SU-DHL-6 (cell line): ENCODE results near the gene TNFRSF17.

Source experiments
- H2AFZ ChIP-seq: fragments of 200-600 bp; sonication (generic); 2 replicates; pipeline ENCODE4 v1.6.1; 2014; ENCODE audit warnings: low read depth, mild to moderate bottlenecking, moderate library complexity, mixed read lengths, antibody characterized with exemption, low read length; ENCODE audit not compliant: severe bottlenecking
- H3F3A ChIP-seq: fragments of 200-600 bp; shearing (Covaris generic); 2 replicates; pipeline ENCODE4 v1.6.0; 2016; ENCODE audit warnings: antibody characterized with exemption, mild to moderate bottlenecking; ENCODE audit not compliant: insufficient read depth
- H3K27ac ChIP-seq: fragments of 200-600 bp; sonication (generic); 2 replicates; pipeline ENCODE4 v1.5.1; 2016; ENCODE audit warnings: low read depth, mild to moderate bottlenecking, low read length, moderate library complexity, mixed read lengths
- H3K27me3 ChIP-seq: fragments of 200-600 bp; sonication (generic), shearing (Covaris generic); 2 replicates; pipeline ENCODE4 v1.6.0; 2014; ENCODE audit warnings: mild to moderate bottlenecking, low read length
- H3K36me3 ChIP-seq: fragments of 200-600 bp; sonication (generic); 2 replicates; pipeline ENCODE4 v1.6.1; 2014; ENCODE audit warnings: mild to moderate bottlenecking, low read length, mixed read lengths
- H3K4me2 ChIP-seq: fragments of 300-600, 200-600 bp; shearing (Covaris generic), sonication (generic); 2 replicates; pipeline ENCODE4 v1.6.0; 2014; ENCODE audit warnings: low read length, low read depth, mild to moderate bottlenecking; ENCODE audit not compliant: poor library complexity, severe bottlenecking
- H3K4me3 ChIP-seq: fragments of 200-600 bp; sonication (generic); 2 replicates; pipeline ENCODE4 v1.5.1; 2014; ENCODE audit warnings: antibody characterized with exemption, low read length, mild to moderate bottlenecking, mixed read lengths; ENCODE audit not compliant: insufficient read depth, poor library complexity, severe bottlenecking
- H3K79me2 ChIP-seq: fragments of 200-600 bp; sonication (generic); 2 replicates; pipeline ENCODE4 v1.6.1; 2014; ENCODE audit warnings: mild to moderate bottlenecking, low read length, moderate library complexity; ENCODE audit not compliant: insufficient read depth
- H3K9ac ChIP-seq: fragments of 200-600 bp; sonication (generic); 2 replicates; pipeline ENCODE4 v1.7.0; 2014; ENCODE audit warnings: mild to moderate bottlenecking, low read length
- H3K9me2 ChIP-seq: fragments of 200-600 bp; sonication (generic); replicated peaks from 2 replicates; pipeline ENCODE4 v1.6.1; 2014; ENCODE audit warnings: low read length; ENCODE audit not compliant: insufficient read depth
- H3K9me3 ChIP-seq: fragments of 200-600 bp; sonication (generic); 2 replicates; pipeline ENCODE4 v1.6.1; 2014; ENCODE audit warnings: low read length, mixed read lengths; ENCODE audit not compliant: insufficient read depth
- H4K20me1 ChIP-seq: fragments of 200-600 bp; sonication (generic); 2 replicates; pipeline ENCODE4 v1.6.1; 2014; ENCODE audit warnings: low read depth, mild to moderate bottlenecking, antibody characterized with exemption, low read length, moderate library complexity, mixed read lengths
- EZH2phosphoT487 ChIP-seq: fragments of 200-600 bp; sonication (generic), shearing (Covaris generic); conservative IDR thresholded peaks from 2 replicates; pipeline ENCODE4 v1.6.1; 2018; ENCODE audit warnings: mild to moderate bottlenecking, antibody characterized with exemption, low read length, moderate library complexity, mixed read lengths
- TF ChIP-seq, protein P1 (sequence below): fragments of 200-600 bp; sonication (generic); IDR thresholded peaks from one replicate; pipeline ENCODE4 v1.5.1; 2017; ENCODE audit warnings: antibody characterized with exemption, mild to moderate bottlenecking, low read length, moderate library complexity; ENCODE audit not compliant: insufficient read depth, poor library complexity, severe bottlenecking

The TNFRSF17 gene

DNA sequence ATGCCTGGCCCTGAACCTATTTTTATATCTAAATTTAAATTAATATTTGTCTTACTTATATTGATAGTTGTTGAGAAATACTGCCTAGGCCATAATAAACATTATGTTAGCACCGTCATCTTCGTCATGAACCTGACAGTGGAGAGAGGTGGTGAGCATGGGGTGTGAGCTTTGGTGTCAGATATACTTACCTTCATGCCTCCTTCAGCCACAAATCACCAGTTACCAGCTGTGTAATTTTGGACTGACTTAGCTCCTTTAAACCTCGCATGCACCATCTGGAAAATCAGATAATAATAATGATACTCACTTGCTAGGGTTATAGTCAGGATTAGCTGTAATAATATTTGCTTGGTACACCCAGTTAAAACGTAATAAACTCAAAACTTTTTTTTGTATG, 46.6 kb downstream of the TNFRSF17 start:
- Histone ChIP-seq H3K36me3 (peaks cover 3% of the 10 kb centered on the region; the same call in 1 of the 2 replicates), H3F3A (no peaks in the 10 kb centered on the region), H3K4me3 (no peak overlapping the region), H4K20me1 (no peaks in the 10 kb centered on the region), H3K27ac (no peak overlapping the region), H3K4me2 (no peak overlapping the region), H3K79me2 (peaks cover 14% of the 10 kb centered on the region; the same call in 1 of the 2 replicates), H3K9me3 (no peaks in the 10 kb centered on the region), H3K9ac (no peak overlapping the region), H2AFZ (no peak overlapping the region), H3K27me3 (no peaks in the 10 kb centered on the region), H3K9me2 (no peaks in the 10 kb centered on the region)
- no peak for TF ChIP-seq EZH2phosphoT487
- TF ChIP-seq, protein P1, sequence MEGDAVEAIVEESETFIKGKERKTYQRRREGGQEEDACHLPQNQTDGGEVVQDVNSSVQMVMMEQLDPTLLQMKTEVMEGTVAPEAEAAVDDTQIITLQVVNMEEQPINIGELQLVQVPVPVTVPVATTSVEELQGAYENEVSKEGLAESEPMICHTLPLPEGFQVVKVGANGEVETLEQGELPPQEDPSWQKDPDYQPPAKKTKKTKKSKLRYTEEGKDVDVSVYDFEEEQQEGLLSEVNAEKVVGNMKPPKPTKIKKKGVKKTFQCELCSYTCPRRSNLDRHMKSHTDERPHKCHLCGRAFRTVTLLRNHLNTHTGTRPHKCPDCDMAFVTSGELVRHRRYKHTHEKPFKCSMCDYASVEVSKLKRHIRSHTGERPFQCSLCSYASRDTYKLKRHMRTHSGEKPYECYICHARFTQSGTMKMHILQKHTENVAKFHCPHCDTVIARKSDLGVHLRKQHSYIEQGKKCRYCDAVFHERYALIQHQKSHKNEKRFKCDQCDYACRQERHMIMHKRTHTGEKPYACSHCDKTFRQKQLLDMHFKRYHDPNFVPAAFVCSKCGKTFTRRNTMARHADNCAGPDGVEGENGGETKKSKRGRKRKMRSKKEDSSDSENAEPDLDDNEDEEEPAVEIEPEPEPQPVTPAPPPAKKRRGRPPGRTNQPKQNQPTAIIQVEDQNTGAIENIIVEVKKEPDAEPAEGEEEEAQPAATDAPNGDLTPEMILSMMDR, result no peak

DNA sequence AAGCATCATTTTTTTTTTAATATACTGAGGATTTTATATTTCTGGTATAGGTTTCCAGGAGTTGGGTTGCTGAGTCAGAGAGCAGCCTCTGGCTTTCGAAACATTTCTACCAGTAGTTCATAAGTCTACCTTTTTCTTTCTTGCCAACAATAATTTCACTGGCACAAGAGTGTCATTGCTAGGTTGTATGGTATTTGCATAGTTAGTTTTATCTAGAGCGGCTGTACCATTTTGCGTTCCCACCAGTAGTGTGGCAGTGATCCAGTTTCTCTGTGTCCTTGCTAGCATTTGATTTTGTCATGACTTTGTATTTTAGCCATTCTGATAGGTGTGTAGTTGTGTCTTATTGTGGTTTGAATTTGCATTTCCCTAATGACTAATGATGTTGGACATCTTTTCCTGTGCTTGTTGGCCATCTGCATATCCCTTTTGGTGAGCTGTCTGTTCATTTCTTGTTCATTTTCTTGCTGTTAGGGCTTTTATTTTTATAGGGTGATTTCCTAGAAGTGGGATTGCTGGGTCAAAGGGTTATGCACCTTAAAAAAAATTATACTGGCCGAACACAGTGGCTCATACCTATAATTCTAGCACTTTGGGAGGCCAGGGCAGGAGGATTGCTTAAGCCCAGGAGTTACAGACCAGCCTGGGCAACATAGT, 51.4 kb downstream of the TNFRSF17 start:
- Histone ChIP-seq H3F3A (peaks cover 7% of the 10 kb centered on the region; the same call in 1 of the 2 replicates), H4K20me1 (no peaks in the 10 kb centered on the region), H2AFZ (no peak overlapping the region), H3K27me3 (no peaks in the 10 kb centered on the region), H3K4me3 (no peak overlapping the region), H3K9me2 (no peaks in the 10 kb centered on the region), H3K9me3 (no peaks in the 10 kb centered on the region), H3K4me2 (no peak overlapping the region), H3K9ac (no peak overlapping the region), H3K36me3 (peaks cover 3% of the 10 kb centered on the region; the same call in 1 of the 2 replicates), H3K27ac (no peak overlapping the region), H3K79me2 (peaks cover 29% of the 10 kb centered on the region; the same call in 1 of the 2 replicates)
- TF ChIP-seq, protein P1, result no peak
- TF ChIP-seq EZH2phosphoT487, result no peak

DNA sequence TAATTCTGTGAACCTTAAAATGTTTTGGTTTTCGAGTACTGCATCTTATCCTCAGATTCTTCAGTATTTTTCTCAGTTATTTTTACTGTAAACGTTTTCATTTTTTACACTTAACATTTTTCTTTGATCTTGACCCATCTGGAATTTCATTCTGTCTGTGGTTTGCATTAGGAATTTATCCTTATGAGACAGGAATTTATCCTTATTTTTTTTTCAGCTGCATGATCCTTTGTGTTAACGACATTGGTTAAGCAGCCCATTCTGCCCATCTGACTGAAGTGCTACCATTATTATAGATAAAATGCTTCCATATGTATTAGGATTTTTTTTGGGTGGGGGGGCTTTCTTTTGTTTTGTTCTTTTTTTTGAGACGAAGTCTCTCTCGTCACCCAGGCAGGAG, 52.5 kb downstream of the TNFRSF17 start:
- Histone ChIP-seq H3K79me2 (peaks cover 20% of the 10 kb centered on the region; the same call in 1 of the 2 replicates), H3F3A (peaks cover 7% of the 10 kb centered on the region; the same call in 1 of the 2 replicates), H3K4me3 (no peak overlapping the region), H3K36me3 (peaks cover 3% of the 10 kb centered on the region; the same call in 1 of the 2 replicates), H3K4me2 (no peak overlapping the region), H4K20me1 (no peaks in the 10 kb centered on the region), H3K27ac (no peak overlapping the region), H3K9ac (no peak overlapping the region), H3K27me3 (no peaks in the 10 kb centered on the region), H2AFZ (no peak overlapping the region), H3K9me2 (no peaks in the 10 kb centered on the region), H3K9me3 (no peaks in the 10 kb centered on the region)
- TF ChIP-seq EZH2phosphoT487, result no peak
- TF ChIP-seq, protein P1, result no peak
